ENCODE data around the gene NYNRIN. TPM values are rescaled to one million over a fixed set of nuclear protein-coding genes. Genes with fewer than 3 reads are reported as not detected.

NYNRIN gene
- total and polyA plus RNA-seq, 8 donors = 2.1 to 9.0 (median 4.3) TPM

- Histone ChIP-seq H3K9me3 (no peaks in the 10 kb centered on the region), H3K27ac (no peak overlapping the region), H3K36me3 (no peaks in the 10 kb centered on the region), H3K27me3 (no peaks in the 10 kb centered on the region), H3K4me3 (no peak overlapping the region), H3K4me1 (no peaks in the 10 kb centered on the region)
- ATAC-seq = no peak
- intact Hi-C loops (cut with DNase I) = no loop called here
- TF ChIP-seq, protein P1, sequence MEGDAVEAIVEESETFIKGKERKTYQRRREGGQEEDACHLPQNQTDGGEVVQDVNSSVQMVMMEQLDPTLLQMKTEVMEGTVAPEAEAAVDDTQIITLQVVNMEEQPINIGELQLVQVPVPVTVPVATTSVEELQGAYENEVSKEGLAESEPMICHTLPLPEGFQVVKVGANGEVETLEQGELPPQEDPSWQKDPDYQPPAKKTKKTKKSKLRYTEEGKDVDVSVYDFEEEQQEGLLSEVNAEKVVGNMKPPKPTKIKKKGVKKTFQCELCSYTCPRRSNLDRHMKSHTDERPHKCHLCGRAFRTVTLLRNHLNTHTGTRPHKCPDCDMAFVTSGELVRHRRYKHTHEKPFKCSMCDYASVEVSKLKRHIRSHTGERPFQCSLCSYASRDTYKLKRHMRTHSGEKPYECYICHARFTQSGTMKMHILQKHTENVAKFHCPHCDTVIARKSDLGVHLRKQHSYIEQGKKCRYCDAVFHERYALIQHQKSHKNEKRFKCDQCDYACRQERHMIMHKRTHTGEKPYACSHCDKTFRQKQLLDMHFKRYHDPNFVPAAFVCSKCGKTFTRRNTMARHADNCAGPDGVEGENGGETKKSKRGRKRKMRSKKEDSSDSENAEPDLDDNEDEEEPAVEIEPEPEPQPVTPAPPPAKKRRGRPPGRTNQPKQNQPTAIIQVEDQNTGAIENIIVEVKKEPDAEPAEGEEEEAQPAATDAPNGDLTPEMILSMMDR (IDR thresholded peaks at IDR 0.05) = no peak
- FAIRE-seq = no peak
- DNase-seq = no peak
- 78 to 81% methylated on average over 16 of the region's 16 CpGs for WGBS, 2 donors
Measured at GRCh38 chr14:24376448-24377070, 22.2 kb upstream of the NYNRIN start.

DNA sequence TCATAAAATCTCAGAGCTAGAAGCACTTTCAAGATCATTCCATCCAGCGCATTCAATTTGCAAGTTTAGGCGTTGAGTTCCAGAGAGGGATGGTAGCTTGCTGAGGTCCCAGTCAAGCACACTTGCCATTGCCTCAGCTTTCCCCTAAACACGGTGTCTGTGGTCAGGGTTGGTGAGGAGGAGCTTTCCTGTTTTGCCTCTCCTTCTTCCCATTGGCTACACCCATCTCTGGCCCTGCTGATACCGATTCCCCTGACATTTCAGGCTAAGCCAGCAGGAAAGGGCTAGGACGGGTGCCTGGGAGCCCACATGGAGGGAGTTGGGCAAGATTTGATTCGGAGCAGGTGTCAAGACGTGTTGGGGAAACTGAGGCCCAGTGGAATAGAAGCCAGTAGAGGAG is 21.7 kb upstream of the NYNRIN start:
- intact Hi-C loops (cut with DNase I) = no loop called here
- no peak for FAIRE-seq
- no peak for DNase-seq
- H3K27ac ChIP-seq = no peak overlapping the region
- H3K9me3 ChIP-seq = no peaks in the 10 kb centered on the region
- TF ChIP-seq, protein P1 (IDR thresholded peaks at IDR 0.05) = no peak
- H3K27me3 ChIP-seq = no peaks in the 10 kb centered on the region
- H3K4me1 ChIP-seq = no peaks in the 10 kb centered on the region
- no peak overlapping the region for H3K4me3 ChIP-seq
- WGBS, 2 donors = 78 to 82% methylated on average over 7 of the region's 7 CpGs
- ATAC-seq = no peak
- no peaks in the 10 kb centered on the region for H3K36me3 ChIP-seq

DNA sequence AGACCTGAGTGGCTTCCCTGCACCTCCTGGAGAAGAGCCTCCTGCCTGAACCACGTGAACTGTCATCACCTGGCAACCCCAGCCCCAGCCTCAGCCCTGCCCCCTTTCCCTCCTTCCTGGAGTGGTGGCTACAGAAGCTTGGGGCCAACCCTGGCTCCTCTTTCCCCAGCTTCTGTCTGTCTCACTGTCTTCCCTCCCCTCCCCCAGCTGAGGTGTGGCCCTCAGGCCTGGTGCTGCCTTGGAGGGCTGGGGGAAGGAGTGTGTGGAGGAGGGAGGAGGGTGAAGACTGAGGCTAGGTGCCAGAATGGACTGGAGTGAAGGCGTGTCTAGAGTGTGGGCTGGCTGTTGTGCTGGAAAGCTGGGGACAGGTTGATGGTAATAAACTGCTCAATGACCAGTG is 21.1 kb upstream of the NYNRIN start:
- TF ChIP-seq, protein P1 (IDR thresholded peaks at IDR 0.05) = no peak
- DNase-seq (no peak), FAIRE-seq (no peak), ATAC-seq (peak in 3 of 4 donors; percentile 21 to 48 (median 39))
- Histone ChIP-seq H3K4me3 (no peak overlapping the region), H3K9me3 (no peaks in the 10 kb centered on the region), H3K4me1 (no peaks in the 10 kb centered on the region), H3K27me3 (no peaks in the 10 kb centered on the region), H3K36me3 (no peaks in the 10 kb centered on the region), H3K27ac (no peak overlapping the region)
- 74 to 75% methylated on average over 2 of the region's 2 CpGs for WGBS, 2 donors
- intact Hi-C loops (cut with DNase I) = no loop called here

DNA sequence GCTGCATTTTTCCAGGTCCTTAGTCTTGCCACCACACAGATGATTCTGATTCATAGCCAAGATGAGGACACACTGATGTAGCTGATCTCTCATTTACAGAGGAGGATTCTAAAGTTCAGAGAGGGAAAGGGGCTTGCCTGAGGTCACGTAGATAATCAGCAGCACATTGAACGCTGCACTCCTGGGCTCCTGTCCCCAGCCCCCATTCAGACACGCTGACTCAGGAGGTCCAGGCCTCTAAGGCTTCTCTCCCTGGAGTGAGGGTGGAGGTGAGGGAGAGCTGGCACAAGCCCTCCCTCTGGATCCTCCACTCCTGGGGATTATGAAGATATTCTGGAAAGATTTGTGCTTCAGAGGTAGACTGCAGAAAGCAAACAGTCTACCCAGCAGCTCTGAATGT is 20.5 kb upstream of the NYNRIN start:
- FAIRE-seq (no peak), ATAC-seq (no peak), DNase-seq (no peak)
- H3K27ac ChIP-seq = no peak overlapping the region
- TF ChIP-seq, protein P1 (IDR thresholded peaks at IDR 0.05) = no peak
- no peaks in the 10 kb centered on the region for H3K9me3 ChIP-seq
- WGBS, 2 donors = 81 to 88% methylated on average over 3 of the region's 3 CpGs
- H3K4me3 ChIP-seq = no peak overlapping the region
- H3K4me1 ChIP-seq = no peaks in the 10 kb centered on the region
- intact Hi-C loops (cut with DNase I) = no loop called here
- no peaks in the 10 kb centered on the region for H3K27me3 ChIP-seq
- no peaks in the 10 kb centered on the region for H3K36me3 ChIP-seq

Measured in pancreas (tissue), 10 donors.